GM12878 (cell line): ENCODE results near the gene METTL1. TPM values are rescaled to one million over a fixed set of nuclear protein-coding genes. Genes with fewer than 3 reads are reported as not detected.

Experiments used
- BHLHE40 ChIP-seq, 2 experiments: fragments of 450-650 bp in 1 of 2; IDR thresholded peaks; 2 replicates each; pipeline ENCODE4 v1.6.1; 2011 to 2017; ENCODE audit warnings: low read depth in 2 of 2, borderline replicate concordance in 1 of 2, improper control_type of control experiment in 1 of 2, low read length in 1 of 2, mild to moderate bottlenecking in 1 of 2
- EGR1 ChIP-seq, 2 experiments: IDR thresholded peaks; 1 replicate in 1 of 2; 2 replicates in 1 of 2; pipeline ENCODE4 v1.6.1; 2011 to 2012; ENCODE audit warnings: low read depth in 2 of 2, low read length in 2 of 2, borderline replicate concordance in 1 of 2, mild to moderate bottlenecking in 1 of 2, moderate library complexity in 1 of 2
- FOXK2 ChIP-seq: fragments of 450-650 bp; IDR thresholded peaks from 2 replicates; pipeline ENCODE4 v1.6.1; 2017; ENCODE audit warnings: mild to moderate bottlenecking, moderate library complexity
- GABPA ChIP-seq: IDR thresholded peaks from 2 replicates; pipeline ENCODE4 v1.6.1; 2014; ENCODE audit warnings: antibody characterized with exemption, low read depth, mild to moderate bottlenecking, inconsistent platforms
- JUNB ChIP-seq: IDR thresholded peaks from 2 replicates; pipeline ENCODE4 v1.6.1; 2016; ENCODE audit warnings: antibody characterized with exemption, mild to moderate bottlenecking
- JUND ChIP-seq: IDR thresholded peaks from 2 replicates; pipeline ENCODE4 v1.6.1; 2012; ENCODE audit warnings: low read depth, mild to moderate bottlenecking, low read length, improper control_type of control experiment, moderate library complexity
- MEF2B ChIP-seq: fragments of 450-650 bp; IDR thresholded peaks from 2 replicates; pipeline ENCODE4 v1.6.1; 2018; ENCODE audit warnings: mild to moderate bottlenecking, moderate library complexity; ENCODE audit not compliant: partially characterized antibody, poor library complexity, severe bottlenecking
- MTA3 ChIP-seq: IDR thresholded peaks from 2 replicates; pipeline ENCODE4 v1.6.1; 2012; ENCODE audit warnings: low read length, inconsistent platforms, borderline replicate concordance
- MXI1 ChIP-seq: fragments of 150-350 bp; IDR thresholded peaks from 2 replicates; pipeline ENCODE4 v1.6.1; 2011; ENCODE audit warnings: low read depth, mild to moderate bottlenecking, inconsistent platforms, low read length, improper control_type of control experiment
- NFYA ChIP-seq: IDR thresholded peaks from 2 replicates; pipeline ENCODE4 v1.6.1; 2011; ENCODE audit warnings: low read depth, mild to moderate bottlenecking, low read length, improper control_type of control experiment, borderline replicate concordance
- REST ChIP-seq: IDR thresholded peaks from 2 replicates; pipeline ENCODE4 v1.6.1; 2012; ENCODE audit warnings: mild to moderate bottlenecking, low read depth, low read length
- RFX5 ChIP-seq: IDR thresholded peaks from 2 replicates; pipeline ENCODE4 v1.6.1; 2011; ENCODE audit warnings: low read depth, low read length, improper control_type of control experiment
- RUNX3 ChIP-seq: IDR thresholded peaks from 2 replicates; pipeline ENCODE4 v1.6.1; 2012; ENCODE audit warnings: low read length, inconsistent platforms
- SIN3A ChIP-seq: IDR thresholded peaks from 2 replicates; pipeline ENCODE4 v1.6.1; 2012; ENCODE audit warnings: low read depth, low read length, improper control_type of control experiment
- SMARCA5 ChIP-seq: fragments of 450-650 bp; IDR thresholded peaks from 2 replicates; pipeline ENCODE4 v1.6.1; 2017; ENCODE audit warnings: mild to moderate bottlenecking
- SREBF2 ChIP-seq: IDR thresholded peaks from 2 replicates; pipeline ENCODE4 v1.6.1; 2012; ENCODE audit warnings: mild to moderate bottlenecking, low read length
- ZSCAN29 ChIP-seq: fragments of 450-650 bp; IDR thresholded peaks from 2 replicates; pipeline ENCODE4 v1.6.1; 2017; ENCODE audit warnings: mild to moderate bottlenecking, moderate library complexity
- polyA plus RNA-seq, 11 experiments: library from polyadenylated mRNA; depleted of rRNA in 4 of 11; unstranded in 6 of 11; stranded (reverse) in 5 of 11; fragments of >200 nt; fragmentation: Nextera tagmentation in 4 of 11; fragmentation: Illumina TruSeq in 1 of 11; extraction: Ambion mirVana in 4 of 11; extraction: Trizol in 1 of 11; gene quantifications; 1 replicate in 1 of 11; 2 replicates in 10 of 11; pipeline versions ENCODE4 v1.2.1 to v1.2.3, GENCODE V29; 2011 to 2016; ENCODE audit warnings: inconsistent platforms in 2 of 11, missing spikeins in 2 of 11, low read depth in 1 of 11
- total RNA-seq, 4 experiments: library from RNA; depleted of rRNA in 3 of 4; stranded (reverse); fragments of >200 nt in 3 of 4; fragmentation: Illumina TruSeq in 1 of 4; extraction: Trizol in 1 of 4; gene quantifications; 2 replicates each; pipeline versions ENCODE4 v1.2.1 to v1.2.3, GENCODE V29; 2013 to 2021
- TF ChIP-seq, protein P1 (sequence below): IDR thresholded peaks from 2 replicates; pipeline ENCODE4 v1.6.1; 2012; ENCODE audit warnings: low read depth, low read length, improper control_type of control experiment
- TF ChIP-seq, protein P2 (sequence below): IDR thresholded peaks from 2 replicates; pipeline ENCODE4 v1.6.1; 2012; ENCODE audit warnings: low read depth, low read length, improper control_type of control experiment
- TF ChIP-seq, protein P3 (sequence below): fragments of 450-650 bp; IDR thresholded peaks from 2 replicates; pipeline ENCODE4 v1.6.1; 2014; ENCODE audit warnings: mild to moderate bottlenecking
- TF ChIP-seq, protein P4 (sequence below): fragments of 450-650 bp; IDR thresholded peaks from 2 replicates; pipeline ENCODE4 v1.6.1; 2017; ENCODE audit warnings: low read depth, mild to moderate bottlenecking, moderate library complexity

The METTL1 gene
- total and polyA plus RNA-seq, 10 of the 15 experiments (the other 5 are each of a cell fraction or from before 2014, with no cell fraction given): 11.3 to 44.3 (median 30.6) TPM

- 0 out of 2 replicates have a peak, but pooled peaks have one; percentile 26 for TF ChIP-seq SIN3A
- TF ChIP-seq FOXK2: no peak
- no peak for TF ChIP-seq BHLHE40 (IDR thresholded peaks at IDR 0.05; ENCODE audit: borderline replicate concordance in 1 of 2, low read depth in 2 of 2, low read length in 1 of 2)
- TF ChIP-seq NFYA: peak; percentile 61; the same call in 1 of the 2 replicates
- TF ChIP-seq EGR1 (IDR thresholded peaks at IDR 0.05; ENCODE audit: borderline replicate concordance in 1 of 2, low read depth in 2 of 2, low read length in 2 of 2): peak in 1 of 2 experiments; percentile 61; a peak in 1 of 3 replicates
- 0 out of 2 replicates have a peak, but pooled peaks have one; percentile 55 for TF ChIP-seq SMARCA5
- no peak for TF ChIP-seq MEF2B
- peak; percentile 83 for TF ChIP-seq JUNB
- TF ChIP-seq GABPA: peak; percentile 84
- no peak; the same call in 1 of the 2 replicates for TF ChIP-seq MTA3
- no peak; the same call in 1 of the 2 replicates for TF ChIP-seq JUND
- TF ChIP-seq, protein P1, sequence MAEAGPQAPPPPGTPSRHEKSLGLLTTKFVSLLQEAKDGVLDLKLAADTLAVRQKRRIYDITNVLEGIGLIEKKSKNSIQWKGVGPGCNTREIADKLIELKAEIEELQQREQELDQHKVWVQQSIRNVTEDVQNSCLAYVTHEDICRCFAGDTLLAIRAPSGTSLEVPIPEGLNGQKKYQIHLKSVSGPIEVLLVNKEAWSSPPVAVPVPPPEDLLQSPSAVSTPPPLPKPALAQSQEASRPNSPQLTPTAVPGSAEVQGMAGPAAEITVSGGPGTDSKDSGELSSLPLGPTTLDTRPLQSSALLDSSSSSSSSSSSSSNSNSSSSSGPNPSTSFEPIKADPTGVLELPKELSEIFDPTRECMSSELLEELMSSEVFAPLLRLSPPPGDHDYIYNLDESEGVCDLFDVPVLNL: no peak
- peak; percentile 93 for TF ChIP-seq RFX5
- TF ChIP-seq, protein P2, sequence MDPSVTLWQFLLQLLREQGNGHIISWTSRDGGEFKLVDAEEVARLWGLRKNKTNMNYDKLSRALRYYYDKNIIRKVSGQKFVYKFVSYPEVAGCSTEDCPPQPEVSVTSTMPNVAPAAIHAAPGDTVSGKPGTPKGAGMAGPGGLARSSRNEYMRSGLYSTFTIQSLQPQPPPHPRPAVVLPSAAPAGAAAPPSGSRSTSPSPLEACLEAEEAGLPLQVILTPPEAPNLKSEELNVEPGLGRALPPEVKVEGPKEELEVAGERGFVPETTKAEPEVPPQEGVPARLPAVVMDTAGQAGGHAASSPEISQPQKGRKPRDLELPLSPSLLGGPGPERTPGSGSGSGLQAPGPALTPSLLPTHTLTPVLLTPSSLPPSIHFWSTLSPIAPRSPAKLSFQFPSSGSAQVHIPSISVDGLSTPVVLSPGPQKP: peak; percentile 21; the same call in 1 of the 2 replicates
- no peak for TF ChIP-seq REST
- TF ChIP-seq, protein P3, sequence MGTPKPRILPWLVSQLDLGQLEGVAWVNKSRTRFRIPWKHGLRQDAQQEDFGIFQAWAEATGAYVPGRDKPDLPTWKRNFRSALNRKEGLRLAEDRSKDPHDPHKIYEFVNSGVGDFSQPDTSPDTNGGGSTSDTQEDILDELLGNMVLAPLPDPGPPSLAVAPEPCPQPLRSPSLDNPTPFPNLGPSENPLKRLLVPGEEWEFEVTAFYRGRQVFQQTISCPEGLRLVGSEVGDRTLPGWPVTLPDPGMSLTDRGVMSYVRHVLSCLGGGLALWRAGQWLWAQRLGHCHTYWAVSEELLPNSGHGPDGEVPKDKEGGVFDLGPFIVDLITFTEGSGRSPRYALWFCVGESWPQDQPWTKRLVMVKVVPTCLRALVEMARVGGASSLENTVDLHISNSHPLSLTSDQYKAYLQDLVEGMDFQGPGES: peak; percentile 82; the same call in 1 of the 2 replicates
- TF ChIP-seq, protein P4, sequence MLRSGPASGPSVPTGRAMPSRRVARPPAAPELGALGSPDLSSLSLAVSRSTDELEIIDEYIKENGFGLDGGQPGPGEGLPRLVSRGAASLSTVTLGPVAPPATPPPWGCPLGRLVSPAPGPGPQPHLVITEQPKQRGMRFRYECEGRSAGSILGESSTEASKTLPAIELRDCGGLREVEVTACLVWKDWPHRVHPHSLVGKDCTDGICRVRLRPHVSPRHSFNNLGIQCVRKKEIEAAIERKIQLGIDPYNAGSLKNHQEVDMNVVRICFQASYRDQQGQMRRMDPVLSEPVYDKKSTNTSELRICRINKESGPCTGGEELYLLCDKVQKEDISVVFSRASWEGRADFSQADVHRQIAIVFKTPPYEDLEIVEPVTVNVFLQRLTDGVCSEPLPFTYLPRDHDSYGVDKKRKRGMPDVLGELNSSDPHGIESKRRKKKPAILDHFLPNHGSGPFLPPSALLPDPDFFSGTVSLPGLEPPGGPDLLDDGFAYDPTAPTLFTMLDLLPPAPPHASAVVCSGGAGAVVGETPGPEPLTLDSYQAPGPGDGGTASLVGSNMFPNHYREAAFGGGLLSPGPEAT: peak; percentile 89
- 0 out of 2 replicates have a peak, but pooled peaks have one; percentile 34 for TF ChIP-seq MXI1
- no peak for TF ChIP-seq ZSCAN29
- TF ChIP-seq RUNX3: peak; percentile 32
- no peak for TF ChIP-seq SREBF2
Observed at GRCh38 chr12:57744777-57745484, 27.0 kb downstream of the METTL1 start, which contains the start of gene TSPAN31 (continued).
